Dendritic cell treated with granulocyte-macrophage colony-stimulating factor and Interleukin-4, amounts not matched to agents 40 ng/mL and 50 ng/mL, for 4 days (primary cell): Measurements from ENCODE around the gene MAST3.
A peak's percentile ranks its signal among the peaks of the same experiment; 100 is the strongest.
"Not testable (repeated sequence)": the region's sequence is repeated elsewhere in the genome, so short reads cannot be mapped to it uniquely, and the experiment has no call there.

Experiments used
- H3K27ac Mint-ChIP-seq: one replicate; pipeline ENCODE4 v1.8.0; 2022; ENCODE audit warnings: mild to moderate bottlenecking, mixed read lengths
- H3K27me3 Mint-ChIP-seq: one replicate; pipeline ENCODE4 v1.8.0; 2022; ENCODE audit warnings: mild to moderate bottlenecking, mixed read lengths
- H3K36me3 Mint-ChIP-seq: one replicate; pipeline ENCODE4 v1.8.0; 2022; ENCODE audit warnings: low read depth, mixed read lengths
- H3K4me1 Mint-ChIP-seq: one replicate; pipeline ENCODE4 v1.8.0; 2022; ENCODE audit warnings: low read depth, mixed read lengths
- H3K4me3 Mint-ChIP-seq: one replicate; pipeline ENCODE4 v1.8.0; 2022; ENCODE audit warnings: mild to moderate bottlenecking, moderate library complexity, mixed read lengths
- H3K9me3 Mint-ChIP-seq: one replicate; pipeline ENCODE4 v1.8.0; 2022; ENCODE audit warnings: mixed read lengths
- intact Hi-C: fragments of 100-400 bp; cut with micrococcal nuclease; formaldehyde crosslinking; loops from one replicate; pipeline ENCODE4 v1.15.0; 2022

The MAST3 gene

GRCh38 chr19:18157465-18158063, 60.0 kb downstream of the MAST3 start:
- H3K27me3 Mint-ChIP-seq = no peaks in the 10 kb centered on the region
- peaks cover 54% of the 10 kb centered on the region for H3K4me1 Mint-ChIP-seq
- peaks cover 34% of the 10 kb centered on the region for H3K36me3 Mint-ChIP-seq
- intact Hi-C loops = no loop called here
- H3K27ac Mint-ChIP-seq = no peak overlapping the region
- no peak overlapping the region for H3K4me3 Mint-ChIP-seq
- no peaks in the 10 kb centered on the region for H3K9me3 Mint-ChIP-seq

DNA sequence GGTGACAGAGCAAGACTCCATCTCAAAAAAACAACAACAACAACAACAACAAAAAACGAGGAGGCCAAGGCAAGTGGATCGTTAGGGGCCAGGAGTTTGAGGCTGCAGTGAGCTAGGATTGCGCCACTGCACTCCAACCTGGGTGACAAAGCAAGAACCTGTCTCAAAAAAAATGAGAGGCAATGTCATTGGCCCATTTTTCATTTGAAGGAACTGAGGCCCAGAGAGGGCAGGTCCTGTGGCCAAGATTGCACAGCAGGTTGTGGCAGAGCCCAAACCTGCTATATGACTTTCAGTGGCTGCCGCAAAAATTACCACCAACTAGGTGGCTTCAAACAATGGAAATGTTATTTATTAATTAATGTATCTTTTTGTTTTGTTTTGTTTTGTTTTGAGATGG, 60.9 kb downstream of the MAST3 start:
- H3K27me3 Mint-ChIP-seq = no peaks in the 10 kb centered on the region
- peaks cover 54% of the 10 kb centered on the region for H3K4me1 Mint-ChIP-seq
- H3K36me3 Mint-ChIP-seq = peaks cover 43% of the 10 kb centered on the region
- intact Hi-C loops = no loop called here
- no peaks in the 10 kb centered on the region for H3K9me3 Mint-ChIP-seq
- H3K4me3 Mint-ChIP-seq = no peak overlapping the region
- H3K27ac Mint-ChIP-seq = no peak overlapping the region

- intact Hi-C loops, H3K27ac Mint-ChIP-seq, H3K4me3 Mint-ChIP-seq, H3K27me3 Mint-ChIP-seq, H3K9me3 Mint-ChIP-seq: not testable (repeated sequence)
- peaks cover 50% of the 10 kb centered on the region for H3K36me3 Mint-ChIP-seq
- peaks cover 50% of the 10 kb centered on the region for H3K4me1 Mint-ChIP-seq
These were observed 61.6 kb downstream of the MAST3 start for GRCh38 chr19:18159059-18159616.

DNA sequence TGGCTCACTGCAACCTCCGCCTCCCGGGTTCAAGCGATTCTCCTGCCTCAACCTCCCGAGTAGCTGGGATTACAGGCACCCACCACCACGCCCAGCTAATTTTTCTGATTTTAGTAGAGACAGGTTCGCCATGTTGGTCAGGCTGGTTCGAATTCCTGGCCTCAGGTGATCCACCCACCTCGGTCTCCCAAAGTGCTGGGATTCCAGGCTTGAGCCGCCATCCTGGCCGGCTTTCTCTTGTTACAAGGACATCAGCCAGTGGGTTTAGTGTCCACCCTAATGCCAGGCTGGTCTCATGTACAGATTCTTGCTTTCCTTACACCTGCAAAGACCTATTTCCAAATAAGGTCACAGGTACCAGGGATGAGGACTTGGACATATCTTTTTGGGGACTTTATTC, 62.2 kb downstream of the MAST3 start:
- Mint-ChIP-seq H3K36me3 (peaks cover 56% of the 10 kb centered on the region), H3K4me1 (peaks cover 44% of the 10 kb centered on the region), H3K27ac (no peak overlapping the region), H3K27me3 (no peaks in the 10 kb centered on the region), H3K9me3 (no peaks in the 10 kb centered on the region), H3K4me3 (no peak overlapping the region)
- intact Hi-C loops = no loop called here

DNA sequence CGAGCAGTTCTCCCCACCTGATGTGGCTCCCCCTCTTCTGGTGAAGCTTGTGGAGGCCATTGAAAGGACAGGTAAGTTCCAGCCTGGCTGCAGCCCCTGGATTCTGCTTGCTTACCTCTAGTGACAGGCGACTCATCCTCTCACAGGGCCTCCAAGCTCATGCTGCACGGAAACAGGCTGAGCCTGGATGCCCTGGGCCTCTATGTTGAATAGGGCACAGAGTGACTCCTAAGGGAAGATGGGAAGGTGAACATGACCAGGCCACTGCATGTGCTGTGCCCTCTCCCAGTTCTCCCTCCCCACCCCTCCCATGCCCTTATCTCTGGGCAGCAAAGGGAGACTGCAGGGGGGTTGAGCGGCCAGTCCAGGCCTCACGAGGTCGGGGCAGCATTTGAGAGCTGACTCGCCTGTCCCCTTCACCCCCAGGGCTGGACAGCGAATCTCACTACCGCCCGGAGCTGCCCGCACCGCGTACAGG, 63.0 kb downstream of the MAST3 start:
- H3K27me3 Mint-ChIP-seq = no peaks in the 10 kb centered on the region
- peak overlapping the region; percentile 55 for H3K27ac Mint-ChIP-seq
- intact Hi-C loops = no loop called here

DNA sequence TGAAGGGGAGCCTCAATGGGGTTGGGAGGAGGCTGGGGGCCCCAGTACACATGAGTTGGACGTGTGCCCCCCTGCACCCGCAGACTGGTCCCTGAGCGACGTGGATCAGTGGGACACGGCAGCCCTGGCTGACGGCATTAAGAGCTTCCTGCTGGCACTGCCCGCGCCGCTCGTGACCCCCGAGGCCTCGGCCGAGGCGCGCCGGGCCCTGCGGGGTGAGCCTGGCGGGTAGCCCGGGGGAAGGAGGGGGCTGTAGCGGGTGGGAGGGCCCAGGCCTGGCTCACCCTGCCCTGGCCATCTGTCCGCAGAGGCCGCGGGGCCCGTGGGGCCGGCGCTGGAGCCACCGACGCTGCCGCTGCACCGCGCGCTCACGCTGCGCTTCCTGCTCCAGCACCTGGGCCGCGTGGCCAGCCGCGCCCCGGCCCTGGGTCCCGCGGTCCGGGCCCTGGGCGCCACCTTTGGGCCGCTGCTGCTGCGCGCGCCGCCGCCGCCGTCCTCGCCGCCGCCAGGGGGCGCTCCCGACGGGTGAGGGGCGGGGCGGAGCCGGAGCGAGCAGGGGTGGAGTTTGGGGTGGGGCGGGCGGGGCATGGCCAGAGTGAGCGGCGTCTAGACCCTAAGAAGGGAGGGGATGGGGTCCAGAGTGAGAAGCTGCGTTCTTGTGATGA, 63.5 kb downstream of the MAST3 start:
- intact Hi-C loops = no loop called here
- no peaks in the 10 kb centered on the region for H3K27me3 Mint-ChIP-seq

More for the DNA sequence above, 63.0 kb downstream of the MAST3 start:
- Mint-ChIP-seq H3K36me3 (peaks cover 60% of the 10 kb centered on the region), H3K4me1 (peaks cover 40% of the 10 kb centered on the region), H3K4me3 (peak overlapping the region; percentile 60), H3K9me3 (no peaks in the 10 kb centered on the region)

DNA sequence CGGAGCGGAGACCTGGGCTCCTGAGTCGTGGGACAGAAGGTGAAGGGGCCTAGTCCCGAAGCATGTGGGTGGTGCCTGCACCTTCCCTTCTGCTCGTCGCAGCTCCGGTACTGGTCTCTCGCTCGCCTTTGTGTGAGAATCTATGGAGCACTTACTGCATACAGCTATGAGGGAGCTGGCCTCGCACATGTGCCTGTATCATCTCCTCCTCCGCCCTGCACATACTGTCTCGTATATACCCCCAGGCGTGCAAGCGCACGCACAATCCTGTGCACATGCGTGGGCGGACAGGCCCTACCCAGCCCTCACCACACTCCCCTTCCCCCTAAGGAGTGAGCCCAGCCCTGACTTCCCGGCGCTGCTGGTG, 64.0 kb downstream of the MAST3 start:
- Mint-ChIP-seq H3K27me3 (no peaks in the 10 kb centered on the region), H3K36me3 (peaks cover 61% of the 10 kb centered on the region), H3K9me3 (no peaks in the 10 kb centered on the region), H3K27ac (peak overlapping the region; percentile 30), H3K4me3 (peak overlapping the region; percentile 40), H3K4me1 (peaks cover 32% of the 10 kb centered on the region)
- intact Hi-C loops = no loop called here

More for the DNA sequence above, 63.5 kb downstream of the MAST3 start:
- H3K4me3 Mint-ChIP-seq = peak overlapping the region; percentile 60
- H3K36me3 Mint-ChIP-seq = peaks cover 61% of the 10 kb centered on the region
- H3K27ac Mint-ChIP-seq = peak overlapping the region; percentile 55
- peaks cover 37% of the 10 kb centered on the region for H3K4me1 Mint-ChIP-seq
- H3K9me3 Mint-ChIP-seq = no peaks in the 10 kb centered on the region

- Mint-ChIP-seq H3K36me3 (peaks cover 85% of the 10 kb centered on the region), H3K4me3 (no peak overlapping the region), H3K27ac (no peak overlapping the region), H3K27me3 (no peaks in the 10 kb centered on the region), H3K4me1 (peaks cover 34% of the 10 kb centered on the region), H3K9me3 (no peaks in the 10 kb centered on the region)
- intact Hi-C loops = no loop called here
These were observed 66.5 kb downstream of the MAST3 start for GRCh38 chr19:18164072-18164471.

GRCh38 chr19:18165794-18166544, 68.4 kb downstream of the MAST3 start:
- Mint-ChIP-seq H3K36me3 (peaks cover 82% of the 10 kb centered on the region), H3K4me3 (no peak overlapping the region), H3K27me3 (no peaks in the 10 kb centered on the region), H3K9me3 (no peaks in the 10 kb centered on the region), H3K27ac (no peak overlapping the region), H3K4me1 (peaks cover 44% of the 10 kb centered on the region)
- intact Hi-C loops = loop anchor here (5.0 kb wide), 1 partner anchor 54 kb away; no protein-coding TSS in a partner anchor

DNA sequence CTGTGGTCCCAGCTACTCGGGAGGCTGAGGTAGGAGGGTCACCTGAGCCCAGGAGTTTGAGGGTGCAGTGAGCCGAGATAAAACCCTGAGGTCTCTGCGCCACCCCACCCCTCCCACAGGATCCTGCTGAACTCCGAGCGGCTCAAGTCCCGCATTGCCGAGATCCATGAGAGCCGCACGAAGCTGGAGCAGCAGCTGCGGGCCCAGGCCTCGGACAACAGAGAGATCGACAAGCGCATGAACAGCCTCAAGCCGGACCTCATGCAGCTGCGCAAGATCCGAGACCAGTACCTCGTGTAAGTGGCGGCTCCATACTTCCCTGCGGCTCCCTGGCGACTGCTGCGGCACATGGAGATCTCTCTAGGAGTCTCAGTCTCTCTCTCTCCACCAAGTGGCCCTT, 69.4 kb downstream of the MAST3 start:
- no peaks in the 10 kb centered on the region for H3K9me3 Mint-ChIP-seq
- H3K27me3 Mint-ChIP-seq = no peaks in the 10 kb centered on the region
- peaks cover 83% of the 10 kb centered on the region for H3K36me3 Mint-ChIP-seq
- H3K4me3 Mint-ChIP-seq = no peak overlapping the region
- H3K4me1 Mint-ChIP-seq = peaks cover 47% of the 10 kb centered on the region
- H3K27ac Mint-ChIP-seq = no peak overlapping the region
- intact Hi-C loops = loop anchor here (5.0 kb wide), 1 partner anchor 55 kb away; no protein-coding TSS in a partner anchor

DNA sequence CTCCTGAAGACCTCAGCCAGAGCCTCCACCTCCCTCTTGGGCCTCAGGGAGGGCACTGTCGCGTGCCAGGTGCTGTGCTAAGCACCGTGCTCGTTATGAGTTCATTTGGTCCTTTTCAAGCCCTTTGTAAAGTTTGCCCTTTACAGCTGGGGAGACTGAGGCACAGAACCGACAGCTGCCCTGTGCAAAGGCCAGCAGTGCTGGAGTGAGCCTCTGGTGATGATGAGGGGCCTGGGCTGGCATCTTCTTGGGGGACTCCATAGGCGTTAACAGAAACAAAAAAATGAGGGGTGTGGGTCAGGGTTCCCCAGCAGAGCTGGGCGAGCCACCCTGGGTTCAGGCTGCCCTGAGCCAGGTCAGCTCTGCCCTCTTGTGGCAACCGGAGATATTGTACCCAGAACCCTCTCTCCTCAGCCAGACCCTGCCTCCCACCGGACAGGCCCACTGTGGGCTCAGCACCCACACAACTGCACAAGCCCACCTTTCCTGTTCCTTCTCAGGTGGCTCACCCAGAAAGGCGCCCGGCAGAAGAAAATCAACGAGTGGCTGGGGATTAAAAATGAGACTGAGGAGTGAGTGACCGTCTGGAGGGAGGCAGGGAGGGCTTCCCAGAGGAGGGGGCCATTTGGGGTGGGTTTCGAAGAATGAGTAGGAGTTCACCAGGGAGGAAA, 70.5 kb downstream of the MAST3 start:
- H3K27ac Mint-ChIP-seq = peak overlapping the region; percentile 99
- H3K4me3 Mint-ChIP-seq = peak overlapping the region; percentile 34
- H3K9me3 Mint-ChIP-seq = no peaks in the 10 kb centered on the region
- no peaks in the 10 kb centered on the region for H3K27me3 Mint-ChIP-seq
- H3K36me3 Mint-ChIP-seq = peaks cover 72% of the 10 kb centered on the region
- H3K4me1 Mint-ChIP-seq = peaks cover 55% of the 10 kb centered on the region
- intact Hi-C loops = loop anchor here (5.0 kb wide), 1 partner anchor 56 kb away; no protein-coding TSS in a partner anchor

GRCh38 chr19:18168673-18169381, 71.2 kb downstream of the MAST3 start:
- Mint-ChIP-seq H3K9me3 (no peaks in the 10 kb centered on the region), H3K4me1 (peaks cover 59% of the 10 kb centered on the region), H3K4me3 (no peak overlapping the region), H3K36me3 (peaks cover 69% of the 10 kb centered on the region), H3K27me3 (no peaks in the 10 kb centered on the region), H3K27ac (peak overlapping the region; percentile 99)
- intact Hi-C loops = loop anchor here (5.0 kb wide), 1 partner anchor 57 kb away; no protein-coding TSS in a partner anchor

- peaks cover 69% of the 10 kb centered on the region for H3K36me3 Mint-ChIP-seq
- intact Hi-C loops = loop anchor here (10.0 kb wide), 1 partner anchor 166 kb away; the partner anchor contains the start of gene ARRDC2
- peak overlapping the region; percentile 73 for H3K4me3 Mint-ChIP-seq
- no peaks in the 10 kb centered on the region for H3K27me3 Mint-ChIP-seq
- peak overlapping the region; percentile 99 for H3K27ac Mint-ChIP-seq
- H3K4me1 Mint-ChIP-seq = peaks cover 68% of the 10 kb centered on the region
- no peaks in the 10 kb centered on the region for H3K9me3 Mint-ChIP-seq
These were observed 73.2 kb downstream of the MAST3 start for GRCh38 chr19:18170714-18171255.
